ENCODE results near the gene KLHDC7B. TPM values are rescaled to one million over a fixed set of nuclear protein-coding genes. Genes with fewer than 3 reads are reported as not detected.
A peak's percentile ranks its signal among the peaks of the same experiment; 100 is the strongest.

KLHDC7B gene
- total RNA-seq = not detected

- peak; percentile 16 to 41 for DNase-seq (ENCODE audit: low spot score in 2 of 2)
- FAIRE-seq = no peak
Observed at GRCh38 chr22:50545522-50546325, at the start of gene KLHDC7B. Gene KLHDC7B (plus strand): TSS chr22:50545899. CDS start chr22:50546244, 345 bp downstream.

- FAIRE-seq = no peak
- DNase-seq (ENCODE audit: low spot score in 2 of 2) = no peak
Observed at GRCh38 chr22:50497093-50497492, 48.6 kb upstream of the KLHDC7B start.

GRCh38 chr22:50498322-50498890 is 47.3 kb upstream of the KLHDC7B start:
- DNase-seq (ENCODE audit: low spot score in 2 of 2) = peak; percentile 57 to 67
- no peak for FAIRE-seq

GRCh38 chr22:50500452-50500851 is 45.2 kb upstream of the KLHDC7B start:
- FAIRE-seq = no peak

GRCh38 chr22:50502096-50502495 is 43.6 kb upstream of the KLHDC7B start:
- FAIRE-seq (no peak), DNase-seq (ENCODE audit: low spot score in 2 of 2) (no peak)

More at GRCh38 chr22:50500452-50500851, 45.2 kb upstream of the KLHDC7B start:
- DNase-seq (ENCODE audit: low spot score in 2 of 2) = no peak

- FAIRE-seq (no peak), DNase-seq (ENCODE audit: low spot score in 2 of 2) (no peak)
Observed at GRCh38 chr22:50502628-50503474, 42.8 kb upstream of the KLHDC7B start.

GRCh38 chr22:50503475-50504145 is 42.1 kb upstream of the KLHDC7B start:
- FAIRE-seq (no peak), DNase-seq (ENCODE audit: low spot score in 2 of 2) (no peak)

- FAIRE-seq = no peak
- DNase-seq (ENCODE audit: low spot score in 2 of 2) = no peak
Observed at GRCh38 chr22:50504369-50505211, 41.1 kb upstream of the KLHDC7B start.

GRCh38 chr22:50505276-50505775 is 40.4 kb upstream of the KLHDC7B start:
- DNase-seq (ENCODE audit: low spot score in 2 of 2) (no peak), FAIRE-seq (no peak)

GRCh38 chr22:50505776-50506610 is 39.7 kb upstream of the KLHDC7B start:
- DNase-seq (ENCODE audit: low spot score in 2 of 2) = no peak
- FAIRE-seq = no peak

- no peak for FAIRE-seq
- peak in 1 of 2 donors; percentile 52 for DNase-seq (ENCODE audit: low spot score in 2 of 2)
Observed at GRCh38 chr22:50506611-50507420, 38.9 kb upstream of the KLHDC7B start.

GRCh38 chr22:50507421-50507990 is 38.2 kb upstream of the KLHDC7B start, which contains the start of gene LMF2:
Gene LMF2 (minus strand): TSS chr22:50507702. CDS start chr22:50507675, 27 bp downstream.
- peak in 1 of 2 donors; percentile 99 for DNase-seq (ENCODE audit: low spot score in 2 of 2)
- FAIRE-seq = no peak

- DNase-seq (ENCODE audit: low spot score in 2 of 2) = peak; percentile 100
- no peak for FAIRE-seq
Observed at GRCh38 chr22:50507991-50508884, 37.5 kb upstream of the KLHDC7B start, which contains the start of gene NCAPH2. Gene NCAPH2 (plus strand): TSS chr22:50508224. CDS start chr22:50508338, 114 bp downstream.

GRCh38 chr22:50508897-50509296 is 36.8 kb upstream of the KLHDC7B start:
- no peak for DNase-seq (ENCODE audit: low spot score in 2 of 2)
- FAIRE-seq = no peak

- no peak for DNase-seq (ENCODE audit: low spot score in 2 of 2)
- no peak for FAIRE-seq
Observed at GRCh38 chr22:50513175-50513574, 32.5 kb upstream of the KLHDC7B start.

- DNase-seq (ENCODE audit: low spot score in 2 of 2) (no peak), FAIRE-seq (no peak)
Observed at GRCh38 chr22:50516068-50516467, 29.6 kb upstream of the KLHDC7B start.

All from frontal cortex (tissue), 4 donors.